Stimulated activated CD8-positive, alpha-beta memory T cell treated with anti-CD3 and anti-CD28 coated beads, Interleukin-4, amount 100 ng/mL, for 4 hours (primary cell): ENCODE measurements around the gene USP40.

ENCODE experiments used
- DNase-seq, 2 donors: peaks; one replicate each; pipeline ENCODE4 v3.0.0-alpha.2; 2020; ENCODE audit warnings: low read depth in 2 of 2, low spot score in 1 of 2

The USP40 gene

GRCh38 chr2:233429175-233429897 is 137.2 kb downstream of the USP40 start:
- DNase-seq: no peak

- no peak for DNase-seq
Measured at GRCh38 chr2:233428438-233428837, 138.1 kb downstream of the USP40 start.

- no peak for DNase-seq
Measured at GRCh38 chr2:233428008-233428407, 138.6 kb downstream of the USP40 start.

GRCh38 chr2:233426619-233427342 is 139.8 kb downstream of the USP40 start:
- DNase-seq: peak; percentile 31 to 53
